SU-DHL-6 (cell line): ENCODE measurements around the gene COX8C.

Source experiments
- H2AFZ ChIP-seq: fragments of 200-600 bp; sonication (generic); 2 replicates; pipeline ENCODE4 v1.6.1; 2014; ENCODE audit warnings: low read depth, mild to moderate bottlenecking, moderate library complexity, mixed read lengths, antibody characterized with exemption, low read length; ENCODE audit not compliant: severe bottlenecking
- H3F3A ChIP-seq: fragments of 200-600 bp; shearing (Covaris generic); 2 replicates; pipeline ENCODE4 v1.6.0; 2016; ENCODE audit warnings: antibody characterized with exemption, mild to moderate bottlenecking; ENCODE audit not compliant: insufficient read depth
- H3K27ac ChIP-seq: fragments of 200-600 bp; sonication (generic); 2 replicates; pipeline ENCODE4 v1.5.1; 2016; ENCODE audit warnings: low read depth, mild to moderate bottlenecking, low read length, moderate library complexity, mixed read lengths
- H3K27me3 ChIP-seq: fragments of 200-600 bp; sonication (generic), shearing (Covaris generic); 2 replicates; pipeline ENCODE4 v1.6.0; 2014; ENCODE audit warnings: mild to moderate bottlenecking, low read length
- H3K36me3 ChIP-seq: fragments of 200-600 bp; sonication (generic); 2 replicates; pipeline ENCODE4 v1.6.1; 2014; ENCODE audit warnings: mild to moderate bottlenecking, low read length, mixed read lengths
- H3K4me2 ChIP-seq: fragments of 300-600, 200-600 bp; shearing (Covaris generic), sonication (generic); 2 replicates; pipeline ENCODE4 v1.6.0; 2014; ENCODE audit warnings: low read length, low read depth, mild to moderate bottlenecking; ENCODE audit not compliant: poor library complexity, severe bottlenecking
- H3K4me3 ChIP-seq: fragments of 200-600 bp; sonication (generic); 2 replicates; pipeline ENCODE4 v1.5.1; 2014; ENCODE audit warnings: antibody characterized with exemption, low read length, mild to moderate bottlenecking, mixed read lengths; ENCODE audit not compliant: insufficient read depth, poor library complexity, severe bottlenecking
- H3K79me2 ChIP-seq: fragments of 200-600 bp; sonication (generic); 2 replicates; pipeline ENCODE4 v1.6.1; 2014; ENCODE audit warnings: mild to moderate bottlenecking, low read length, moderate library complexity; ENCODE audit not compliant: insufficient read depth
- H3K9ac ChIP-seq: fragments of 200-600 bp; sonication (generic); 2 replicates; pipeline ENCODE4 v1.7.0; 2014; ENCODE audit warnings: mild to moderate bottlenecking, low read length
- H3K9me2 ChIP-seq: fragments of 200-600 bp; sonication (generic); replicated peaks from 2 replicates; pipeline ENCODE4 v1.6.1; 2014; ENCODE audit warnings: low read length; ENCODE audit not compliant: insufficient read depth
- H3K9me3 ChIP-seq: fragments of 200-600 bp; sonication (generic); 2 replicates; pipeline ENCODE4 v1.6.1; 2014; ENCODE audit warnings: low read length, mixed read lengths; ENCODE audit not compliant: insufficient read depth
- H4K20me1 ChIP-seq: fragments of 200-600 bp; sonication (generic); 2 replicates; pipeline ENCODE4 v1.6.1; 2014; ENCODE audit warnings: low read depth, mild to moderate bottlenecking, antibody characterized with exemption, low read length, moderate library complexity, mixed read lengths
- CTCF ChIP-seq: fragments of 200-600 bp; sonication (generic); IDR thresholded peaks from one replicate; pipeline ENCODE4 v1.5.1; 2017; ENCODE audit warnings: antibody characterized with exemption, mild to moderate bottlenecking, low read length, moderate library complexity; ENCODE audit not compliant: insufficient read depth, poor library complexity, severe bottlenecking
- EZH2phosphoT487 ChIP-seq: fragments of 200-600 bp; sonication (generic), shearing (Covaris generic); conservative IDR thresholded peaks from 2 replicates; pipeline ENCODE4 v1.6.1; 2018; ENCODE audit warnings: mild to moderate bottlenecking, antibody characterized with exemption, low read length, moderate library complexity, mixed read lengths

The COX8C gene

GRCh38 chr14:93346926-93347721, at the start of gene COX8C:
TSS of gene COX8C (plus strand) at chr14:93347182. CDS start at chr14:93347269, 87 bp downstream.
- no peak within 1 kb of the TSS for H2AFZ ChIP-seq
- H3K27ac ChIP-seq = no peak within 1 kb of the TSS
- no peak within 1 kb of the TSS for H3K4me2 ChIP-seq
- no peaks in the 10 kb centered on the region for H4K20me1 ChIP-seq
- H3F3A ChIP-seq = no peaks in the 10 kb centered on the region
- H3K27me3 ChIP-seq = no peaks in the 10 kb centered on the region
- no peaks in the 10 kb centered on the region for H3K79me2 ChIP-seq
- no peaks in the 10 kb centered on the region for H3K9me2 ChIP-seq
- no peak within 1 kb of the TSS for H3K4me3 ChIP-seq
- no peaks in the 10 kb centered on the region for H3K36me3 ChIP-seq
- H3K9me3 ChIP-seq = 0 out of 2 replicates have a peak, but pooled peaks cover 2% of the 10 kb centered on the region
- TF ChIP-seq CTCF (no peak), EZH2phosphoT487 (no peak)
- H3K9ac ChIP-seq = no peak within 1 kb of the TSS

GRCh38 chr14:93299416-93299815, 47.6 kb upstream of the COX8C start:
- H4K20me1 ChIP-seq = 0 out of 2 replicates have a peak, but pooled peaks cover 7% of the 10 kb centered on the region
- H3K79me2 ChIP-seq = peaks cover 66% of the 10 kb centered on the region

GRCh38 chr14:93299866-93300265, 47.1 kb upstream of the COX8C start:
- H3K36me3 ChIP-seq = no peaks in the 10 kb centered on the region
- TF ChIP-seq CTCF = no peak
- TF ChIP-seq EZH2phosphoT487 = no peak
- no peaks in the 10 kb centered on the region for H3K27me3 ChIP-seq
- H3K9ac ChIP-seq = no peak overlapping the region
- no peak overlapping the region for H2AFZ ChIP-seq
- no peak overlapping the region for H3K4me3 ChIP-seq
- H3K9me3 ChIP-seq = no peaks in the 10 kb centered on the region
- no peaks in the 10 kb centered on the region for H3K9me2 ChIP-seq
- H3K79me2 ChIP-seq = peaks cover 70% of the 10 kb centered on the region
- H4K20me1 ChIP-seq = peaks cover 11% of the 10 kb centered on the region; the same call in 1 of the 2 replicates
- H3K27ac ChIP-seq = no peak overlapping the region
- H3K4me2 ChIP-seq = no peak overlapping the region
- H3F3A ChIP-seq = 0 out of 2 replicates have a peak, but pooled peaks cover 2% of the 10 kb centered on the region

More at GRCh38 chr14:93299416-93299815, 47.6 kb upstream of the COX8C start:
- Histone ChIP-seq H2AFZ (no peak overlapping the region), H3K9ac (no peak overlapping the region), H3K9me2 (no peaks in the 10 kb centered on the region), H3K9me3 (no peaks in the 10 kb centered on the region), H3K27me3 (no peaks in the 10 kb centered on the region), H3F3A (0 out of 2 replicates have a peak, but pooled peaks cover 4% of the 10 kb centered on the region), H3K4me2 (no peak overlapping the region), H3K27ac (no peak overlapping the region), H3K36me3 (no peaks in the 10 kb centered on the region), H3K4me3 (no peak overlapping the region)
- TF ChIP-seq CTCF = no peak
- TF ChIP-seq EZH2phosphoT487 = no peak
